ENCODE results near the gene EGFLAM.

DNA sequence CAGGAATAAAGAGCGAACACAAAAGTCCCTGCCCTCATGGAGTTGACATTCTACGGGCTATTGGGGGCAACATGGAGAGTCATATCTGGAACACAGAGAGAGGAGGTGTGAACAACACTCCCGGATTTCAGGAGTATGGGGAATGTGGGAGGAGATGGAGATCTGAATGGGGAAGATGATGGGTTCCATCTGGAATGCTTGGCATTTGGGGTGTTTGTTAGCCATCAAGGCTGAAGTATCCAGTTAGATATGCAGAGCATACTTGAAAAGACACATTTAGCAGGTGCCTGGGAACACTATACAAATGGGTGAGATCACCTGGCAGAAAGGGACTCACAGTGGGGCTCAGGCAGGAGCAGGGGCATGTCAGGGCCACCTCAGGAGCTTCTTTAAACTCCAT is 61.1 kb downstream of the EGFLAM start:
- TF ChIP-seq, protein P1, sequence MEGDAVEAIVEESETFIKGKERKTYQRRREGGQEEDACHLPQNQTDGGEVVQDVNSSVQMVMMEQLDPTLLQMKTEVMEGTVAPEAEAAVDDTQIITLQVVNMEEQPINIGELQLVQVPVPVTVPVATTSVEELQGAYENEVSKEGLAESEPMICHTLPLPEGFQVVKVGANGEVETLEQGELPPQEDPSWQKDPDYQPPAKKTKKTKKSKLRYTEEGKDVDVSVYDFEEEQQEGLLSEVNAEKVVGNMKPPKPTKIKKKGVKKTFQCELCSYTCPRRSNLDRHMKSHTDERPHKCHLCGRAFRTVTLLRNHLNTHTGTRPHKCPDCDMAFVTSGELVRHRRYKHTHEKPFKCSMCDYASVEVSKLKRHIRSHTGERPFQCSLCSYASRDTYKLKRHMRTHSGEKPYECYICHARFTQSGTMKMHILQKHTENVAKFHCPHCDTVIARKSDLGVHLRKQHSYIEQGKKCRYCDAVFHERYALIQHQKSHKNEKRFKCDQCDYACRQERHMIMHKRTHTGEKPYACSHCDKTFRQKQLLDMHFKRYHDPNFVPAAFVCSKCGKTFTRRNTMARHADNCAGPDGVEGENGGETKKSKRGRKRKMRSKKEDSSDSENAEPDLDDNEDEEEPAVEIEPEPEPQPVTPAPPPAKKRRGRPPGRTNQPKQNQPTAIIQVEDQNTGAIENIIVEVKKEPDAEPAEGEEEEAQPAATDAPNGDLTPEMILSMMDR (conservative IDR thresholded peaks at IDR 0.05 in 1 of 2, IDR thresholded peaks at IDR 0.05 in 1 of 2; ENCODE audit: low read depth in 1 of 2, low read length in 2 of 2), result no peak
- no peak for TF ChIP-seq EZH2 (IDR thresholded peaks at IDR 0.05; ENCODE audit: low read length, missing control alignments)

All from fibroblast of lung (primary cell).